ENCODE results near the gene DTX1.

The DTX1 gene

GRCh38 chr12:113067987-113068935, 11.7 kb downstream of the DTX1 start:
- H3K36me3 ChIP-seq (ENCODE audit: control insufficient read depth, insufficient read depth, low read length), result no peaks in the 10 kb centered on the region

GRCh38 chr12:113069149-113069548, 12.6 kb downstream of the DTX1 start:
- Histone ChIP-seq H3K4me1 (ENCODE audit: control insufficient read depth, insufficient read depth, low read length) (no peaks in the 10 kb centered on the region), H3K9ac (ENCODE audit: low read length) (no peak overlapping the region), H3K4me3 (ENCODE audit: low read length) (no peak overlapping the region), H3K36me3 (ENCODE audit: control insufficient read depth, insufficient read depth, low read length) (no peaks in the 10 kb centered on the region), H3K27me3 (ENCODE audit: control insufficient read depth, insufficient read depth, low read length) (no peaks in the 10 kb centered on the region), H3K27ac (ENCODE audit: low read depth, low read length) (no peak overlapping the region)

More at GRCh38 chr12:113067987-113068935, 11.7 kb downstream of the DTX1 start:
- Histone ChIP-seq H3K4me3 (ENCODE audit: low read length) (no peak overlapping the region), H3K27me3 (ENCODE audit: control insufficient read depth, insufficient read depth, low read length) (no peaks in the 10 kb centered on the region), H3K27ac (ENCODE audit: low read depth, low read length) (no peak overlapping the region), H3K4me1 (ENCODE audit: control insufficient read depth, insufficient read depth, low read length) (no peaks in the 10 kb centered on the region), H3K9ac (ENCODE audit: low read length) (no peak overlapping the region)

- no peak overlapping the region for H3K27ac ChIP-seq (ENCODE audit: low read depth, low read length)
- H3K9ac ChIP-seq (ENCODE audit: low read length), result no peak overlapping the region
- H3K4me1 ChIP-seq (ENCODE audit: control insufficient read depth, insufficient read depth, low read length), result no peaks in the 10 kb centered on the region
- H3K36me3 ChIP-seq (ENCODE audit: control insufficient read depth, insufficient read depth, low read length), result no peaks in the 10 kb centered on the region
- H3K4me3 ChIP-seq (ENCODE audit: low read length), result no peak overlapping the region
- H3K27me3 ChIP-seq (ENCODE audit: control insufficient read depth, insufficient read depth, low read length), result no peaks in the 10 kb centered on the region
Observed at GRCh38 chr12:113069751-113070116, 13.2 kb downstream of the DTX1 start.

GRCh38 chr12:113070117-113070906, 13.8 kb downstream of the DTX1 start:
- H3K27me3 ChIP-seq (ENCODE audit: control insufficient read depth, insufficient read depth, low read length), result peaks cover 3% of the 10 kb centered on the region
- no peak overlapping the region for H3K9ac ChIP-seq (ENCODE audit: low read length)
- H3K4me1 ChIP-seq (ENCODE audit: control insufficient read depth, insufficient read depth, low read length), result no peaks in the 10 kb centered on the region
- no peak overlapping the region for H3K4me3 ChIP-seq (ENCODE audit: low read length)
- no peak overlapping the region for H3K27ac ChIP-seq (ENCODE audit: low read depth, low read length)
- H3K36me3 ChIP-seq (ENCODE audit: control insufficient read depth, insufficient read depth, low read length), result no peaks in the 10 kb centered on the region

- Histone ChIP-seq H3K27ac (ENCODE audit: low read depth, low read length) (no peak overlapping the region), H3K9ac (ENCODE audit: low read length) (no peak overlapping the region), H3K4me3 (ENCODE audit: low read length) (no peak overlapping the region), H3K27me3 (ENCODE audit: control insufficient read depth, insufficient read depth, low read length) (peaks cover 3% of the 10 kb centered on the region), H3K36me3 (ENCODE audit: control insufficient read depth, insufficient read depth, low read length) (no peaks in the 10 kb centered on the region), H3K4me1 (ENCODE audit: control insufficient read depth, insufficient read depth, low read length) (no peaks in the 10 kb centered on the region)
Observed at GRCh38 chr12:113071135-113072112, 14.9 kb downstream of the DTX1 start.

- Histone ChIP-seq H3K4me3 (ENCODE audit: low read length) (no peak overlapping the region), H3K36me3 (ENCODE audit: control insufficient read depth, insufficient read depth, low read length) (no peaks in the 10 kb centered on the region), H3K27me3 (ENCODE audit: control insufficient read depth, insufficient read depth, low read length) (peaks cover 3% of the 10 kb centered on the region), H3K9ac (ENCODE audit: low read length) (no peak overlapping the region), H3K27ac (ENCODE audit: low read depth, low read length) (no peak overlapping the region), H3K4me1 (ENCODE audit: control insufficient read depth, insufficient read depth, low read length) (no peaks in the 10 kb centered on the region)
Observed at GRCh38 chr12:113072136-113072535, 15.6 kb downstream of the DTX1 start.

- Histone ChIP-seq H3K9ac (ENCODE audit: low read length) (no peak overlapping the region), H3K36me3 (ENCODE audit: control insufficient read depth, insufficient read depth, low read length) (no peaks in the 10 kb centered on the region), H3K4me1 (ENCODE audit: control insufficient read depth, insufficient read depth, low read length) (no peaks in the 10 kb centered on the region), H3K27ac (ENCODE audit: low read depth, low read length) (no peak overlapping the region), H3K4me3 (ENCODE audit: low read length) (no peak overlapping the region), H3K27me3 (ENCODE audit: control insufficient read depth, insufficient read depth, low read length) (peaks cover 3% of the 10 kb centered on the region)
Observed at GRCh38 chr12:113073586-113073985, 17.1 kb downstream of the DTX1 start.

GRCh38 chr12:113075137-113075683, 18.7 kb downstream of the DTX1 start:
- no peak overlapping the region for H3K9ac ChIP-seq (ENCODE audit: low read length)
- no peaks in the 10 kb centered on the region for H3K4me1 ChIP-seq (ENCODE audit: control insufficient read depth, insufficient read depth, low read length)
- no peak overlapping the region for H3K27ac ChIP-seq (ENCODE audit: low read depth, low read length)
- no peaks in the 10 kb centered on the region for H3K36me3 ChIP-seq (ENCODE audit: control insufficient read depth, insufficient read depth, low read length)
- H3K4me3 ChIP-seq (ENCODE audit: low read length), result no peak overlapping the region
- H3K27me3 ChIP-seq (ENCODE audit: control insufficient read depth, insufficient read depth, low read length), result peaks cover 3% of the 10 kb centered on the region

- Histone ChIP-seq H3K9ac (ENCODE audit: low read length) (no peak overlapping the region), H3K36me3 (ENCODE audit: control insufficient read depth, insufficient read depth, low read length) (no peaks in the 10 kb centered on the region), H3K27ac (ENCODE audit: low read depth, low read length) (no peak overlapping the region), H3K27me3 (ENCODE audit: control insufficient read depth, insufficient read depth, low read length) (peaks cover 3% of the 10 kb centered on the region), H3K4me1 (ENCODE audit: control insufficient read depth, insufficient read depth, low read length) (no peaks in the 10 kb centered on the region), H3K4me3 (ENCODE audit: low read length) (no peak overlapping the region)
Observed at GRCh38 chr12:113077057-113077858, 20.7 kb downstream of the DTX1 start.

- Histone ChIP-seq H3K36me3 (ENCODE audit: control insufficient read depth, insufficient read depth, low read length) (no peaks in the 10 kb centered on the region), H3K27ac (ENCODE audit: low read depth, low read length) (no peak overlapping the region), H3K9ac (ENCODE audit: low read length) (no peak overlapping the region), H3K4me3 (ENCODE audit: low read length) (no peak overlapping the region), H3K4me1 (ENCODE audit: control insufficient read depth, insufficient read depth, low read length) (no peaks in the 10 kb centered on the region), H3K27me3 (ENCODE audit: control insufficient read depth, insufficient read depth, low read length) (peaks cover 3% of the 10 kb centered on the region)
Observed at GRCh38 chr12:113077859-113078255, 21.3 kb downstream of the DTX1 start.

- H3K27ac ChIP-seq (ENCODE audit: low read depth, low read length), result no peak overlapping the region
- H3K4me1 ChIP-seq (ENCODE audit: control insufficient read depth, insufficient read depth, low read length), result no peaks in the 10 kb centered on the region
- no peak overlapping the region for H3K9ac ChIP-seq (ENCODE audit: low read length)
- no peak overlapping the region for H3K4me3 ChIP-seq (ENCODE audit: low read length)
- H3K27me3 ChIP-seq (ENCODE audit: control insufficient read depth, insufficient read depth, low read length), result no peaks in the 10 kb centered on the region
- no peaks in the 10 kb centered on the region for H3K36me3 ChIP-seq (ENCODE audit: control insufficient read depth, insufficient read depth, low read length)
Observed at GRCh38 chr12:113081873-113082272, 25.3 kb downstream of the DTX1 start.

All from rectal smooth muscle tissue (tissue), 1 donor.